Activated CD8-positive, alpha-beta T cell treated with anti-CD3 and anti-CD28 coated beads, Interleukin-2, amount 10 ng/mL, durations not matched to agents 7 days and 5 days (primary cell): Measurements from ENCODE around the gene HBA1. TPM values are rescaled to one million over a fixed set of nuclear protein-coding genes. Genes with fewer than 3 reads are reported as not detected.
"Not testable (repeated sequence)": the region's sequence is repeated elsewhere in the genome, so short reads cannot be mapped to it uniquely, and the experiment has no call there.

Experiments
- ATAC-seq: fragments of 150-1000 bp; cut with Tn5 transposase; one replicate; pipeline ENCODE4 v1.10.0; 2021; ENCODE audit warnings: moderate library complexity
- CTCF ChIA-PET: fragments of 350-600 bp; sonication (Branson Sonifier 250); formaldehyde crosslinking; loops from one replicate; lab custom pipeline; 2021; ENCODE audit warnings: antibody characterized with exemption; lab: Charles Lee
- POLR2A ChIA-PET: fragments of 350-600 bp; sonication (Branson Sonifier 250); formaldehyde crosslinking; loops from one replicate; lab custom pipeline; 2021; ENCODE audit warnings: antibody characterized with exemption; lab: Charles Lee
- DNase-seq: peaks from one replicate; pipeline ENCODE4 v3.0.0-alpha.2; 2020
- H3K27ac Mint-ChIP-seq: one replicate; pipeline ENCODE4 v1.8.0; 2021; ENCODE audit warnings: mild to moderate bottlenecking, mixed read lengths
- H3K27me3 Mint-ChIP-seq: one replicate; pipeline ENCODE4 v1.8.0; 2021; ENCODE audit warnings: low read depth, mixed read lengths
- H3K36me3 Mint-ChIP-seq: one replicate; pipeline ENCODE4 v1.8.0; 2021; ENCODE audit warnings: low read depth, mixed read lengths
- H3K4me1 Mint-ChIP-seq: one replicate; pipeline ENCODE4 v1.8.0; 2021; ENCODE audit warnings: low read depth, mixed read lengths
- H3K4me3 Mint-ChIP-seq: one replicate; pipeline ENCODE4 v1.8.0; 2021; ENCODE audit warnings: mild to moderate bottlenecking, mixed read lengths
- H3K9me3 Mint-ChIP-seq: one replicate; pipeline ENCODE4 v1.8.0; 2022; ENCODE audit warnings: mixed read lengths; ENCODE audit not compliant: insufficient read depth
- total RNA-seq, 2 experiments: library from RNA; stranded (reverse); gene quantifications; one replicate each; pipeline ENCODE4 v1.2.3, GENCODE V29; 2021

HBA1 gene
- not detected for total RNA-seq

DNA sequence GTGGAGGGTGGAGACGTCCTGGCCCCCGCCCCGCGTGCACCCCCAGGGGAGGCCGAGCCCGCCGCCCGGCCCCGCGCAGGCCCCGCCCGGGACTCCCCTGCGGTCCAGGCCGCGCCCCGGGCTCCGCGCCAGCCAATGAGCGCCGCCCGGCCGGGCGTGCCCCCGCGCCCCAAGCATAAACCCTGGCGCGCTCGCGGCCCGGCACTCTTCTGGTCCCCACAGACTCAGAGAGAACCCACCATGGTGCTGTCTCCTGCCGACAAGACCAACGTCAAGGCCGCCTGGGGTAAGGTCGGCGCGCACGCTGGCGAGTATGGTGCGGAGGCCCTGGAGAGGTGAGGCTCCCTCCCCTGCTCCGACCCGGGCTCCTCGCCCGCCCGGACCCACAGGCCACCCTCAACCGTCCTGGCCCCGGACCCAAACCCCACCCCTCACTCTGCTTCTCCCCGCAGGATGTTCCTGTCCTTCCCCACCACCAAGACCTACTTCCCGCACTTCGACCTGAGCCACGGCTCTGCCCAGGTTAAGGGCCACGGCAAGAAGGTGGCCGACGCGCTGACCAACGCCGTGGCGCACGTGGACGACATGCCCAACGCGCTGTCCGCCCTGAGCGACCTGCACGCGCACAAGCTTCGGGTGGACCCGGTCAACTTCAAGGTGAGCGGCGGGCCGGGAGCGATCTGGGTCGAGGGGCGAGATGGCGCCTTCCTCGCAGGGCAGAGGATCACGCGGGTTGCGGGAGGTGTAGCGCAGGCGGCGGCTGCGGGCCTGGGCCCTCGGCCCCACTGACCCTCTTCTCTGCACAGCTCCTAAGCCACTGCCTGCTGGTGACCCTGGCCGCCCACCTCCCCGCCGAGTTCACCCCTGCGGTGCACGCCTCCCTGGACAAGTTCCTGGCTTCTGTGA lies at the start of gene HBA1:
TSS of gene HBA1 (plus strand) at position 204 of the 906 bp plus-strand sequence. CDS start at position 241, 37 bp downstream.
- H3K27me3 Mint-ChIP-seq: peaks cover 48% of the 10 kb centered on the region
- POLR2A ChIA-PET, DNase-seq: not testable (repeated sequence)

DNA sequence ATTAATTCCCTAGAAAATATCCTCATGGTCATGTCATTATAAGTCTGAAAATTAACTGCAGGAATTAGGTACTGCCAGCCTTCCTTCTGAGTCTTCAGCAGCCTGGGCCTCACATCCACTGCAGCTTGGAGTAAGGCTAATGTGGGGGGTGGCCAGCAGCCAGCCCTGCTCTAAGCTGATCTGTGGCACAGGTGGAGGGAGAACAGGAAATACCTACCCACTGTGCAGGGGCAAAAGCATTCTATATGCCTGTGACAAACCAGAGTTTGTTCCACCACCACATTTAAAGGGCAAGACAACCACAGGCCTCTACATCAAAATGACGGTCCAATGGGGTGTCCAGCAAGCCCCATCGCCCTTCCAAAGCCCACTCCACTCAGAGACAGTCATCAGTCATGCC lies 47.4 kb upstream of the HBA1 start:
- no peaks in the 10 kb centered on the region for H3K9me3 Mint-ChIP-seq
- no peak overlapping the region for H3K4me3 Mint-ChIP-seq
- peak; percentile 55 for ATAC-seq
- ChIA-PET POLR2A (interaction anchor here (0.6 kb wide), 1 partner anchor 81 kb away, joined by 3 read pairs; no protein-coding TSS in a partner anchor), CTCF (interaction anchor here (1.3 kb wide), 1 partner anchor 22 kb away, joined by 4 read pairs; no protein-coding TSS in a partner anchor)
- no peak for DNase-seq
- no peak overlapping the region for H3K27ac Mint-ChIP-seq
- H3K27me3 Mint-ChIP-seq: no peaks in the 10 kb centered on the region
- peaks cover 4% of the 10 kb centered on the region for H3K36me3 Mint-ChIP-seq
- H3K4me1 Mint-ChIP-seq: peaks cover 27% of the 10 kb centered on the region

More for the DNA sequence above, at the start of gene HBA1:
- H3K4me1 Mint-ChIP-seq: peaks cover 26% of the 10 kb centered on the region
- H3K36me3 Mint-ChIP-seq, H3K27ac Mint-ChIP-seq, H3K4me3 Mint-ChIP-seq, H3K9me3 Mint-ChIP-seq: not testable (repeated sequence)
- ATAC-seq: peak; percentile 63
- CTCF ChIA-PET: interaction anchor here (1.6 kb wide), 1 partner anchor 70 kb away, joined by 6 read pairs; no protein-coding TSS in a partner anchor

GRCh38 chr16:130533-131173 lies 45.8 kb upstream of the HBA1 start:
- CTCF ChIA-PET: interaction anchor here (0.7 to 1.3 kb wide), 3 partner anchors 13 to 231 kb away, joined by 3 to 4 read pairs (median 3); no protein-coding TSS in a partner anchor
- no peaks in the 10 kb centered on the region for H3K9me3 Mint-ChIP-seq

GRCh38 chr16:132120-132519 lies 44.4 kb upstream of the HBA1 start:
- Mint-ChIP-seq H3K36me3 (peaks cover 6% of the 10 kb centered on the region), H3K9me3 (no peaks in the 10 kb centered on the region), H3K4me1 (peaks cover 43% of the 10 kb centered on the region), H3K27ac (no peak overlapping the region), H3K27me3 (no peaks in the 10 kb centered on the region), H3K4me3 (no peak overlapping the region)
- ATAC-seq (no peak), DNase-seq (no peak)
- ChIA-PET CTCF (interaction anchor here (2.9 kb wide), 1 partner anchor 66 kb away, joined by 11 read pairs; no protein-coding TSS in a partner anchor), POLR2A (no interaction called here)

More at GRCh38 chr16:130533-131173, 45.8 kb upstream of the HBA1 start:
- DNase-seq (no peak), ATAC-seq (no peak)
- H3K36me3 Mint-ChIP-seq: peaks cover 4% of the 10 kb centered on the region
- POLR2A ChIA-PET: no interaction called here
- no peak overlapping the region for H3K27ac Mint-ChIP-seq
- peaks cover 34% of the 10 kb centered on the region for H3K4me1 Mint-ChIP-seq
- H3K4me3 Mint-ChIP-seq: no peak overlapping the region
- H3K27me3 Mint-ChIP-seq: no peaks in the 10 kb centered on the region

- ChIA-PET CTCF (interaction anchor here (1.1 to 2.9 kb wide), 6 partner anchors 12 to 68 kb away, joined by 3 to 11 read pairs (median 4); no protein-coding TSS in a partner anchor), POLR2A (no interaction called here)
- Mint-ChIP-seq H3K27ac (no peak overlapping the region), H3K9me3 (no peaks in the 10 kb centered on the region), H3K4me3 (no peak overlapping the region), H3K4me1 (peaks cover 45% of the 10 kb centered on the region), H3K36me3 (peaks cover 8% of the 10 kb centered on the region), H3K27me3 (no peaks in the 10 kb centered on the region)
- no peak for DNase-seq
- ATAC-seq: no peak
These were observed 42.8 kb upstream of the HBA1 start for GRCh38 chr16:133716-134115.

- no peak for DNase-seq
- CTCF ChIA-PET: interaction anchor here (1.0 to 1.5 kb wide), 2 partner anchors 31 to 72 kb away, joined by 3 to 7 read pairs; no protein-coding TSS in a partner anchor
- Mint-ChIP-seq H3K36me3 (peaks cover 5% of the 10 kb centered on the region), H3K27ac (peak overlapping the region; percentile 78), H3K27me3 (no peaks in the 10 kb centered on the region), H3K9me3 (no peaks in the 10 kb centered on the region), H3K4me3 (peak overlapping the region; percentile 84), H3K4me1 (peaks cover 25% of the 10 kb centered on the region)
- POLR2A ChIA-PET: interaction anchor here (1.5 kb wide), 1 partner anchor 61 kb away, joined by 4 read pairs; no protein-coding TSS in a partner anchor
- ATAC-seq: peak; percentile 37
These were observed 38.4 kb upstream of the HBA1 start for GRCh38 chr16:138049-138417.

GRCh38 chr16:140175-140857 lies 36.2 kb upstream of the HBA1 start:
- no peak for ATAC-seq
- POLR2A ChIA-PET: interaction anchor here (0.6 kb wide), 1 partner anchor 78 kb away, joined by 3 read pairs; no protein-coding TSS in a partner anchor
- H3K4me3 Mint-ChIP-seq: peak overlapping the region; percentile 6
- peaks cover 5% of the 10 kb centered on the region for H3K36me3 Mint-ChIP-seq
- no peaks in the 10 kb centered on the region for H3K9me3 Mint-ChIP-seq
- no peak overlapping the region for H3K27ac Mint-ChIP-seq
- H3K4me1 Mint-ChIP-seq: peaks cover 20% of the 10 kb centered on the region
- CTCF ChIA-PET: interaction anchor here (1.0 to 1.8 kb wide), 3 partner anchors 22 to 42 kb away, joined by 3 to 5 read pairs (median 3); no protein-coding TSS in a partner anchor
- no peak for DNase-seq
- H3K27me3 Mint-ChIP-seq: peaks cover 3% of the 10 kb centered on the region

GRCh38 chr16:142405-142967 lies 34.0 kb upstream of the HBA1 start:
- Mint-ChIP-seq H3K36me3 (peaks cover 2% of the 10 kb centered on the region), H3K4me3 (no peak overlapping the region), H3K27me3 (peaks cover 3% of the 10 kb centered on the region), H3K4me1 (peaks cover 7% of the 10 kb centered on the region), H3K9me3 (no peaks in the 10 kb centered on the region), H3K27ac (no peak overlapping the region)
- CTCF ChIA-PET: interaction anchor here (0.9 kb wide), 1 partner anchor 46 kb away, joined by 4 read pairs; no protein-coding TSS in a partner anchor
- DNase-seq (no peak), ATAC-seq (no peak)
- POLR2A ChIA-PET: interaction anchor here (0.8 kb wide), 1 partner anchor 33 kb away, joined by 3 read pairs; no protein-coding TSS in a partner anchor

DNA sequence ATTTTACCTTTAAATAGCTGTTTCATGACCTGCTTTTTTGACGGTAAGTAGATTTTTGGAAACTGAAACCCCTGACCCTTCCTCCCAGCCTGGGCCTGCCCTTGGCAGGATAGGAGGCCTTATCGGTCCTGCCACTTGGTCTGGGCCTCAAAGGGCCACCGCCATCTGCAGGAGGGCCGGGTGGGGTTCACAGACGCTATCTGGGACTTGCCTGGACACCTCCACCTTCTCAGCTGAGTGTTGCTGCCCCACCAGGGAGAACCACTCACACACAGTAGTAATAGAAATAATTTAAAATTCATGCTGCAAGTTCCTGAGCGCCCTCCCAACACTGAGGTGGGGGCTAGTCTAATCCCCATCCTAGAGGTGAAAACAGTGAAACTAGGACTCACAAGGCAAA lies 33.4 kb upstream of the HBA1 start:
- H3K27ac Mint-ChIP-seq: no peak overlapping the region
- ChIA-PET POLR2A (interaction anchor here (0.8 kb wide), 1 partner anchor 32 kb away, joined by 3 read pairs; no protein-coding TSS in a partner anchor), CTCF (interaction anchor here (0.9 kb wide), 1 partner anchor 46 kb away, joined by 4 read pairs; no protein-coding TSS in a partner anchor)
- ATAC-seq (no peak), DNase-seq (no peak)
- H3K36me3 Mint-ChIP-seq: no peaks in the 10 kb centered on the region
- no peaks in the 10 kb centered on the region for H3K9me3 Mint-ChIP-seq
- no peak overlapping the region for H3K4me3 Mint-ChIP-seq
- peaks cover 3% of the 10 kb centered on the region for H3K27me3 Mint-ChIP-seq
- peaks cover 7% of the 10 kb centered on the region for H3K4me1 Mint-ChIP-seq

- no peak for ATAC-seq
- Mint-ChIP-seq H3K27ac (no peak overlapping the region), H3K27me3 (peaks cover 3% of the 10 kb centered on the region), H3K36me3 (no peaks in the 10 kb centered on the region), H3K9me3 (no peaks in the 10 kb centered on the region), H3K4me1 (peaks cover 7% of the 10 kb centered on the region), H3K4me3 (no peak overlapping the region)
- DNase-seq: no peak
- POLR2A ChIA-PET: no interaction called here
- CTCF ChIA-PET: interaction anchor here (0.9 kb wide), 1 partner anchor 47 kb away, joined by 4 read pairs; no protein-coding TSS in a partner anchor
These were observed 33.0 kb upstream of the HBA1 start for GRCh38 chr16:143456-143855.
